ENCODE results near the gene PLEKHM3.

GRCh38 chr2:207914716-207915115 lies 110.6 kb downstream of the PLEKHM3 start:
- TF ChIP-seq CTCF (IDR thresholded peaks at IDR 0.05; ENCODE audit: insufficient read depth, low read length, poor library complexity, severe bottlenecking) (no peak), EZH2phosphoT487 (conservative IDR thresholded peaks at IDR 0.05; ENCODE audit: low read length) (no peak)
